HG03521 (cell line): ENCODE results near the gene KIAA1671.

ENCODE experiments used
- ATAC-seq: cut with Tn5 transposase; IDR thresholded peaks from one replicate; pipeline ENCODE4 v1.9.1; 2021; ENCODE audit warnings: mild to moderate bottlenecking, moderate library complexity; ENCODE audit not compliant: unreplicated experiment

KIAA1671 gene

DNA sequence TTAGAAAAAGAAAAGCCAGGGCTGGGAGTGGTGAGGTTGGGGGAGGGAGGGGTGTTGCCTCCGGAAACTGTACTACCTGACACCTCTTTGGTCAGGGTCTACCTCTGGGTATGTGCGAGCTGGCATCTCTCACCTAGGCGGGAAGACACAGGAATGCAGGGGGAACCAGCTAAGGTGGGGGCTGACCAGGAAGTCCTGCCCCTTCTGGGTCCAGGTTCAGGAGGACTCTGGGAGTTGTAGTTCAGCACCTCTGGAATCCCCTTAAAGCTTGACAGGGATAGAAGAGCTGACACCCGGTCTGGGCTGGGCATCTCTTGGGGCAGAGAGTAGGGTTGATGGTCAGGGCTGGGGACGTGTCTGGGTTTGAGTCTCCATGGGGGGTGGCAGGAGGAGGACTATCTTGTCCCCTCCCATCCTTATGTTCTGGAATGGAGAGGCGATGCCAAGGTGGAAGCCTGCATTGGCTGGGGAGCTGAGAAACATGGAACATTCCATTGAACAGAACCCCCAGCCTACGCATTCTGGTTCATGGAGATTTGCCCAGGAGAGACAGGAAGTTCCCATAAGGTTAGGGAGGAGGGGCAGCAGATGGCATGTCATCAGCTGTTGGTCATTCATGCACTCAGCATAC is 2.1 kb upstream of the KIAA1671 start:
- no peak for ATAC-seq

- no peak for ATAC-seq
Observed at GRCh38 chr22:24952837-24953383, 394 bp downstream of the KIAA1671 start.

GRCh38 chr22:24953384-24954113 is 1.0 kb downstream of the KIAA1671 start:
- no peak for ATAC-seq

DNA sequence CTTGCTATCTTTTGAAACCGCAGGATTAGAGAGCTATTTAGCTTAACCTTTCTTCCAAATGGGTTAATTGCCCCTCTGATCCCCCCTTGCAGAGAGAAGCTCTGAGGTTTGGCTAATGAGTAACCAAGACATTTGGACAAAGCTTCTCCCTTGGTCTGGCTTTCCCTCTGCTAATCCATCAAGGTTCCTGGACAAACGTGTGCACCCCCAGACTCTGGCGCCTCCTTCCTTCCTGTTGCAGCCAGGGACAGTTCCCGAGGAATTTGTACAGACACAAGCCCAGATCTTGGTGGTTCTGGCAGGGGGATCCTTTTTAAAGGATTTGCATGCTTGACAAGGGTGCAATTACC is 1.6 kb downstream of the KIAA1671 start:
- ATAC-seq, result no peak

GRCh38 chr22:24954856-24955255 is 2.3 kb downstream of the KIAA1671 start:
- ATAC-seq, result no peak

GRCh38 chr22:24957043-24957442 is 4.5 kb downstream of the KIAA1671 start:
- no peak for ATAC-seq

DNA sequence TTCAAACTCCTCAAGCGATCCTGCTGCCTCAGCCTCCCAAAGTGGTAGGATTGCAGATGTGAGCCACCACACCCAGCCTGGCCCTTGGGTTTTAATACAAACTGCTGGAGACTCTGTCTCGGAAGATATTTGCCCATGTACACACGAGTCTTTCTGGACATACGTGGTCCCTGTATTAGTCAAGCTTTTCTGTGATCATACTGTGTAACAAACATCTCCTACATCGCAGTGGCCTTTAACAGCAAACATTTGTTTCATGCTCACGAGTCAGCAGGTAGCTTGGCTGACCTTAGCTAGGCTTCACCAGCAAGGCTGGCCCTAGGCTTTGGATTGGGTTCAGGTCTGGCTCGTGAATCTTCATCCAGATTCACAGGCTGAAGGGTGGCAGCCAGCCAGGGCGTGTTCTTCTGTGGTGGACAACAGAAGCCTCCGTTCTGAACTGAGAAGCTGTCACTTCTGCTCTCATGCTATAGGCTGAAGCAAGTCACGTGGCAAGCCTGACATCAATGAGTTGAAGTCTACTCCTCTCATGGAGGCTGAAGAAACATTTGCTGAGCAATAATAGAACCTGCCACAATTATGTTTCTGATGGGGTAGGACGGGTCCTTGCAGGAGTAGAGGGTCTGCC is 8.8 kb downstream of the KIAA1671 start:
- ATAC-seq, result no peak

DNA sequence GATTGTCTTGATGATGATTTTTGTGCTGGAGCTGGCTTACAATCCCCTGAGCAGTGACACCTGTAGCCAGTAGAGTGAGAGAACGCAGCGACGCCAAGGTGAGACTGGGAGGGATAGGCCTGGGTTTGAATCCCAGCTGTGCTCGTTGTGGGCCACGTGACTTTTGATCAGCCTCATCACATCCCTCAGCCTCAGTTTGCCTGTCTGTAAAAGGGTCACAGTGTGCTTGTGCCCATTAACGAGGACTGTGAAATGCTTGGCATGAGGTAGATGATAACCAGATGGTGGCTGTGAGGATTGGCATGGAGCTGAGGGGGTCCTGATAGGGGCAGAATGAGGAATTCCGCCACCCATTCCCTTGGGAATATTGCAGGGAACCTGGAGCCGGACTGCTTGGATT is 9.6 kb downstream of the KIAA1671 start:
- ATAC-seq, result no peak

DNA sequence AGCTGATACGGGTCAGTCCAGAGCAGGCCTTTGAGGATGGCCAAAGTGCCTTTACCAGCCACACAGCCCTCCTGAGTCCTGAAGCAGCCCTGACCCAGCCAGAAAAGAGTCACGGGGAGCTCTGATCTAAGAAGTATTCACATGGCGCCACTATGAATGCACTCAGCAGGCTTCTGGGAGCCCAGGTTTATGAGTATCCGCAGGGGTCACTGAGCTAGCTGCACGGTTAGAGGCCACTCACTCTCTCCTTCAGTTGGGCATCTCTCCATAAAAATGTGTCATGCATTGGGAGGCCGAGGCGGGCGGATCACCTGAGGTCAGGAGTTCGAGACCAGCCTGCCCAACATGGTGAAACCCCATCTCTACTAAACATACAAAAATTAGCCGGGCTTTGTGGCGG is 10.3 kb downstream of the KIAA1671 start:
- no peak for ATAC-seq

DNA sequence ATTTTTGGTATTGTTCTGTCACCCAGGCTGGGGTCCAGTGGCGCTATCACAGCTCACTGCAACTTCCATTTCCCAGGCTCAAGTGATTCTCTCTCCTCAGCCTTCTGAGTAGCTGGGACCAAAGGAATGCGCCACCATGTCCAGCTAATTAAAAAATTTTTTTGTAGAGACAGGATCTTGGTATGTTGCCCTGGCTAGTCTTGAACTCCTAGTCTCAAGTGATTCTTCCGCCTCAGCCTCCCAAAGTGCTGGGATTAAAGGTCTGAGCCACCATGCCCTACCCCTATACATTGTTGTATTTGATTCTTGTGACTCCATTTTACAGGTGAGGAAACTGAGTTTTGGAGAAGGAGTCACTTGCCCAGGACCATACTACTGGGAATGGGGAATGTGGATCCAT is 11.9 kb downstream of the KIAA1671 start:
- ATAC-seq, result no peak

GRCh38 chr22:24965822-24966626 is 13.5 kb downstream of the KIAA1671 start:
- ATAC-seq, result no peak

- ATAC-seq, result no peak
Observed at GRCh38 chr22:24968066-24968561, 15.6 kb downstream of the KIAA1671 start.

DNA sequence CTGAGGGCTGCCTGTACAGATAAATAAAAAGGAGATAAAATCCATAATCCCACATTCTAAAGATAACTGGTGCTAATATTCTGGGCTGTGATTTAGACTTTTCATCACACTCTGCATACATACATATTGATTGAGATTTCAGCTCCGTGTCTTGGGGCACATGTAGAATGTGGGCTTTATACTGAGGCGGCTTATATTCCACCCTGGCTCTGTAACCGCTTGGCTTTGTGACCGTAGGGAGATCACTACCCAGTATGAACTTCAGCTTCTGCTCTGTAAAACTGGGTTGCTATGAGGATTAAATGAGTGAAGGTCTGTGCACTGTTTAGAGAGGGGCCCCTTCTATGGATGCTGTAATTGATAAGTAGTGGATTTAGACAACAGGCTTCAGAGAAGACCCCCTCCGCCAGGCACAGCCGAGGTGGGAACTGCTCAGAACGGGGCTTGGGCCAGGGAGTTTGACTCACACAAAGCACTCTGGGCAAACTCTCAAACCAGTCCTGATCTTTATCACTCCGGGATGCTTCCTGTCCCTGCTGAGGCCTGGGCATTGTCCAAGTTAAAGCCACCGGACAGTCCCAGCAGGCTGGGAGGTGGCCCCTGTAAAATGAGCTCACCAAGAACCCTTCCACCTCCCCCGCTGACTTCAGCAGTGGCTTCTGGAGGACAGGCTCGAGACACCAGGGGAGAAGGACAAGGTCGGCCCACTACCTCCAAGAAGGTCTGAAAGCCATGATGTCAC is 17.2 kb downstream of the KIAA1671 start:
- no peak for ATAC-seq

DNA sequence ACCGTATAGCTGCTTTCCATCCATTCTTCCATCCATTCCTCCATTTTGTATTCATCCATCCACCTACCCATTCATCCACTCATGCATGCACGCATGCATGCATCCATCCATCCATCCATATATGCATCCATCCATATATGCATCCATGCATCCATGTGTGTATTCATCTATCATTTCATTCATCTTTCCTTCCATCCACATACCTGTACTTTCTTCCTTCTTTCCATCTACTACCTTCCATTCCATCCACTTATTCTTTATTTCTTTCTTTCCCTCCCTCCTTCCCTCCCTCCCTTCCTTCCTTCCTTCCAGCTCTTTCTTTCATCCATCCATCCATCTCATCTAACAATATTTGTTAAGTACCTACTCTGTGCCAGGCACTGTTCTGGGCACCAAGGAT is 19.9 kb downstream of the KIAA1671 start:
- ATAC-seq, result no peak

DNA sequence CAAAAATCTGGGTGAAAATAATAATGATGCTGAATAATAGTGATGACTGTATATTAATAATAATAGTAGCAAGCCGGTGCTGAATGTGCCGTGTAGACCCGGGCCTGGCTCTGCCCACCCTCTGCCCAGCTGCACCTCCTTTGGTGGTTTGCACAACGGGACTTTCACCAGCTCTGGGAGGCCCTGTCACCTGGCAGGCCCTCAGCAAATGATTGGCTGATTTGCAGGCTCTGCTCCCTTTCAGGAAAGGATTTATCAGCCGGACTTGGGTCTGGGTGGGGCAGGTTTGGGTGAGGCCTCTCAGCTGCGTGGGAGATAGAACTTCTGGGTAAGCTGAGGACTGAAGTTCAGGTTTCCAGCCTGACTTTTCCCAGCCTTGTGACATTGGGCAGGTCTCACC is 21.4 kb downstream of the KIAA1671 start:
- ATAC-seq, result no peak

GRCh38 chr22:24975125-24975640 is 22.7 kb downstream of the KIAA1671 start:
- ATAC-seq, result no peak

- ATAC-seq, result no peak
Observed at GRCh38 chr22:24975813-24976341, 23.4 kb downstream of the KIAA1671 start.

DNA sequence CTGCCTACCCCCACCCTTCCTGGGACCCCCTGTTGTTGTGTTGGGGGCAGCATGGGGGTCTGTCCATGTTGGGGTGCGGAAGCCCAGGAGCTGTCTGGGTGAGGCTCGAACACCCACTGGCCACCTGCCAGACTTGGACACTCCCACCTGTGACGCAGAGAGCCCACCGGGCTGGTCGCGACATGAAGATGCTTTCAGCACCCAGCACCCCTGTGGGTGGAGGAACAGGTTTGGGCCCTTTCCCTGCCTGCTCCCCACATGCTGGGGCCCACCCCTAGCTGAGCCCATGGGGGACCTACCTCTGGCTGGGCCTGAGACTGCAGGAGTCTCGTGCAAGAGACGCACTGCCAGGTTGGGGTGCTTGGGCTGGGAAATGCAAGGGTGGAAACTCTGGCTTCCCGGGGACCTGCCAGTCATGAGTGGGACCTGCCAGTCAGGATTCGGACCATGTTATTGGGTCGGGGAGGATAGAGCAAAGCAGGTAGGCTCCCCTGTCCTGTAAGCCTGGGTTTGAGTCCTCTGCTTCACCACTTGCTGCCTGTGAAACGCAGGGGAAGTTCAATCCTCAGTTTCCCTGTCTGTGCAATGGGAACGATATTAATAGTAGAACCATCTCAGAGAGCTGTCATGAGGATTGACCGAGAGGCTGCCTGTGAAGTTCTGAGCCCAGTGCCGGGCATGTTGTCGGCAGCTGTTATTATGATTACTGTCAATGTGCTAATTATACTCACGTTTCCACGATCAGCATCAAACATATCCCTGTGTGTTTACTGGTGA is 24.1 kb downstream of the KIAA1671 start:
- no peak for ATAC-seq
